ENCODE results near the gene ZNF556.

GRCh38 chr19:2867025-2867991 lies at the start of gene ZNF556:
- TF ChIP-seq POLR2A (IDR thresholded peaks at IDR 0.05; ENCODE audit: extremely low read depth, insufficient read length) (no peak), CTCF (IDR thresholded peaks at IDR 0.05; ENCODE audit: low read depth, low read length) (no peak), MAX (IDR thresholded peaks at IDR 0.05; ENCODE audit: low read depth, low read length) (no peak)

Data from NB4 (cell line).